ENCODE data around the gene TRIL.

TRIL gene

DNA sequence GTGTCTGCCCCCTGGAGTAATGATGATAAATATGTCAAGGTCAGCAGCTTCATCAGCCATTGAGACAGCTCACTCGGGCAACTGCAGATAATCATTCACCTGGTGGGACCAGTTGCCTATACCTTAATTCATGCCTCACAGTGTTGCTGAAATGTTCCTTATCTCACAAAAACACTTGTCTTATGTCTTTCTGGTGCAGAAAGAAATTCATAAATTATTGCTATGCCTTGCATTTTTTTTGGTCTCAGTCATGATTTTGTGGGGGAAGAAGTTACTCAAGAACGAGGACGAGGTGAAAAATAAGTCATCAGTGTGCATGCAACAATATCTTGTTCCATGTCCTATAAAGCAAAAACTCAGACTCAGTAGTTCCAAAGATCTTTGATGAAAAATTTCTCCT is 16.0 kb downstream of the TRIL start:
- H3K27ac Mint-ChIP-seq: no peak overlapping the region
- no peak overlapping the region for H3K4me3 Mint-ChIP-seq
- peaks cover 9% of the 10 kb centered on the region for H3K27me3 Mint-ChIP-seq (ENCODE audit: low read depth, poor library complexity)
- peaks cover 15% of the 10 kb centered on the region for H3K9me3 Mint-ChIP-seq
- DNase-seq: no peak
- H3K36me3 Mint-ChIP-seq (ENCODE audit: low read depth): peaks cover 6% of the 10 kb centered on the region
- TF ChIP-seq, protein P1, sequence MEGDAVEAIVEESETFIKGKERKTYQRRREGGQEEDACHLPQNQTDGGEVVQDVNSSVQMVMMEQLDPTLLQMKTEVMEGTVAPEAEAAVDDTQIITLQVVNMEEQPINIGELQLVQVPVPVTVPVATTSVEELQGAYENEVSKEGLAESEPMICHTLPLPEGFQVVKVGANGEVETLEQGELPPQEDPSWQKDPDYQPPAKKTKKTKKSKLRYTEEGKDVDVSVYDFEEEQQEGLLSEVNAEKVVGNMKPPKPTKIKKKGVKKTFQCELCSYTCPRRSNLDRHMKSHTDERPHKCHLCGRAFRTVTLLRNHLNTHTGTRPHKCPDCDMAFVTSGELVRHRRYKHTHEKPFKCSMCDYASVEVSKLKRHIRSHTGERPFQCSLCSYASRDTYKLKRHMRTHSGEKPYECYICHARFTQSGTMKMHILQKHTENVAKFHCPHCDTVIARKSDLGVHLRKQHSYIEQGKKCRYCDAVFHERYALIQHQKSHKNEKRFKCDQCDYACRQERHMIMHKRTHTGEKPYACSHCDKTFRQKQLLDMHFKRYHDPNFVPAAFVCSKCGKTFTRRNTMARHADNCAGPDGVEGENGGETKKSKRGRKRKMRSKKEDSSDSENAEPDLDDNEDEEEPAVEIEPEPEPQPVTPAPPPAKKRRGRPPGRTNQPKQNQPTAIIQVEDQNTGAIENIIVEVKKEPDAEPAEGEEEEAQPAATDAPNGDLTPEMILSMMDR (IDR thresholded peaks at IDR 0.05): no peak
- H3K4me1 Mint-ChIP-seq: peaks cover 69% of the 10 kb centered on the region

DNA sequence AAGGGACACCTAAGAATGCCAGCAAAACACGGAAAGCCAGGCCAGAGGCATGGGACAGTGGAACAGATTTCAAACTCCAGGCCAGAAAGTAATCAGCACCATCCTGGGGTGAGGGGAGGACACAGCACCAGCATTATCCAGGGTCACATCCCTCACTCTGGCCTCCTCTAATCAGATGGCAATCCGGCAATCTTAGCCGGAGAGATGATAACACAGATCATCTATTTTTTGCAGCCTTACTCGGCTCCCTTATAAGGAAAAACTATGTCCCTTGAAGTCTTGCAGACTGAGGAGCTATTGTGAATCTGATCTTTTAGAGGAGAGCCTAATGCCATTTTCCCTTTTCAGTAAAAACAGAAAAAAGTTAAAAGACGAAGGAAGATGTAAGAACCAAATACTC is 16.5 kb downstream of the TRIL start:
- H3K27me3 Mint-ChIP-seq (ENCODE audit: low read depth, poor library complexity): peaks cover 9% of the 10 kb centered on the region
- H3K27ac Mint-ChIP-seq: peak overlapping the region; percentile 31
- H3K36me3 Mint-ChIP-seq (ENCODE audit: low read depth): peaks cover 3% of the 10 kb centered on the region
- TF ChIP-seq, protein P1 (IDR thresholded peaks at IDR 0.05): no peak
- peaks cover 10% of the 10 kb centered on the region for H3K9me3 Mint-ChIP-seq
- peak overlapping the region; percentile 0 for H3K4me3 Mint-ChIP-seq
- H3K4me1 Mint-ChIP-seq: peaks cover 71% of the 10 kb centered on the region
- no peak for DNase-seq

DNA sequence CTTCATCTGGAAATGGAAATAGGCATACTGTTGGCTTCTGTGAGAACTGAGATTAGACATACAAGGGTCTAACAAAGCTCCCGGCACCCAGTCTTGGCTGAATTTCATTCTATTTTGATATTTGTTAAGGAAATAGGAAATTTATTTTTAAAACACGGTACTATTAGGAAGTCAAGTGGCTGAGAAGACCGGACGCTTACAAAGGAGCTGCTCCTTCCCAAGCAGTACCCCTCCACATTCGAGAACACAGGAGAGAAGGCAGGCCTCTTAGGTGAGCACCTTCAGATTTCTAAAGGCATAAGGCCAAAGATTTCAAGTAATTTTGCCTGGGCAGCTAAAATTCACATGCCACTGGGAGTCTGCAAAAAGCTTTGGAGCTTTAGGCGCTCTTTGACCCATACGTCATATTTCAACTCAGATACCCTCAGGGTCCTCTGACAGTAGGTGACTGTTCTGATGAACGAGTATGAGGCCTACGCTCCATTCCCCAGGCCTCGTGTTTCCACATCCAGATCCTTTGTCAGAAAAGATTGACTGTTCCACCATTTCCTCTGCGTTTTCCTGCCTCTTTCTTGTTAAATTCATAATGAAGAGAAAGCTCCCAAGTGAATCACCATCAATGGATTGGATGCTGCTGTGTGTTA is 17.3 kb downstream of the TRIL start:
- no peaks in the 10 kb centered on the region for H3K36me3 Mint-ChIP-seq (ENCODE audit: low read depth)
- peak overlapping the region; percentile 33 for H3K27ac Mint-ChIP-seq
- peaks cover 9% of the 10 kb centered on the region for H3K27me3 Mint-ChIP-seq (ENCODE audit: low read depth, poor library complexity)
- no peak overlapping the region for H3K4me3 Mint-ChIP-seq
- DNase-seq: no peak
- H3K9me3 Mint-ChIP-seq: peaks cover 4% of the 10 kb centered on the region
- TF ChIP-seq, protein P1 (IDR thresholded peaks at IDR 0.05): no peak
- H3K4me1 Mint-ChIP-seq: peaks cover 74% of the 10 kb centered on the region

DNA sequence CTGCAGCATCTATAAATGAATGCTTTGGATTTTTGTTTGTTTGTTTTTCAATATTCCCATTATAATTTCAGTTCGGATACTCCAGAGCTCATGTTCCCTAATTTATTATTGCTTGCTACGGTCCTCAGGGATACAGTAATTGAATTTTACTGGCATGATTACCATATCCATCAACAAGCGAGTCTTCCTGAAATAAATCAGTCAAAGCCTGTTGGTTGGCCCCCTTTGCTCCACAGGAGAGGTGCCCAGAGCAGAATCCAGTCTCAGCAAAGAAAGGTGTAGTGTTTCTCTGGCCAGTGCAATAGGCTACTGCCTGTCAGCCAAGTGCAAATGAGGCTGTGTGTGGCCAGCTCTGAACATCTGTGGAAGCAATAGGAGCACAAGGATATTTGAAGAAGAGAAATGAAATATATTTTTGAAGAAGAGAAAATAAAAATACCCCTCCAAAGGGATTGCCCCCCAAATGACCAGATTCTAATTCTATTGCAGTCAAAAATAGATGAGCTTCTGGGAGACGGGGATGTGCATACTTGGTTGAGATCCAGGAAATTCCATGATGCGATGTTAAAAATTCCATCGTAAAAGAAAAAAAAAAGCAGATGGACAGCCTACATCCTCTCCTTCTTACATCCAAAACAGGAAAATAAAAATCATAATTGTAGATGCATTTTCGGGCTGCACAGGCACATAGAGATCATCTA is 18.1 kb downstream of the TRIL start:
- DNase-seq: peak; percentile 38
- TF ChIP-seq, protein P1 (IDR thresholded peaks at IDR 0.05): no peak
- no peaks in the 10 kb centered on the region for H3K9me3 Mint-ChIP-seq
- H3K4me1 Mint-ChIP-seq: peaks cover 83% of the 10 kb centered on the region
- peak overlapping the region; percentile 52 for H3K4me3 Mint-ChIP-seq
- peaks cover 11% of the 10 kb centered on the region for H3K27me3 Mint-ChIP-seq (ENCODE audit: low read depth, poor library complexity)
- peak overlapping the region; percentile 38 for H3K27ac Mint-ChIP-seq
- H3K36me3 Mint-ChIP-seq (ENCODE audit: low read depth): no peaks in the 10 kb centered on the region

DNA sequence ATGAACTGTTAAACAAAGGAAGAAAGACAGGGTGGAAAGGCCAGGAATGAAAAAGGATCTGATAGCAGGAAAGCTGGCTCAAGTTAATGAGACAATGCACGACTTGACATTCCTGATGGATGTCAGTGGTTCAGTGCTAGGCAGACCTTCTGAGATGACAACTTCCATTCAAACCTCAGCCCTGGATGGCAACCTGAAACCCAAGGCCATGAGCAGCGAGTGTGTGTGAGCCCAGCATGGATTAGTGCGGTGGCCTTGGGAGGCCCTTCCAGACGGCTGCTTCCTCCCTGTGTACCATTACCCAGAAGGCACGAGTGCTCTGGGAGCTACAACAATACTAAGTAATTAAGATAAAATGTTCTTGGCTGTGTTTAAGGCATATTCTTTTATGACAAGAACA is 18.8 kb downstream of the TRIL start:
- Mint-ChIP-seq H3K27me3 (ENCODE audit: low read depth, poor library complexity) (peaks cover 13% of the 10 kb centered on the region), H3K4me1 (peaks cover 83% of the 10 kb centered on the region), H3K9me3 (peaks cover 3% of the 10 kb centered on the region), H3K36me3 (ENCODE audit: low read depth) (no peaks in the 10 kb centered on the region), H3K27ac (no peak overlapping the region), H3K4me3 (no peak overlapping the region)
- peak; percentile 38 for DNase-seq
- TF ChIP-seq, protein P1 (IDR thresholded peaks at IDR 0.05): no peak

DNA sequence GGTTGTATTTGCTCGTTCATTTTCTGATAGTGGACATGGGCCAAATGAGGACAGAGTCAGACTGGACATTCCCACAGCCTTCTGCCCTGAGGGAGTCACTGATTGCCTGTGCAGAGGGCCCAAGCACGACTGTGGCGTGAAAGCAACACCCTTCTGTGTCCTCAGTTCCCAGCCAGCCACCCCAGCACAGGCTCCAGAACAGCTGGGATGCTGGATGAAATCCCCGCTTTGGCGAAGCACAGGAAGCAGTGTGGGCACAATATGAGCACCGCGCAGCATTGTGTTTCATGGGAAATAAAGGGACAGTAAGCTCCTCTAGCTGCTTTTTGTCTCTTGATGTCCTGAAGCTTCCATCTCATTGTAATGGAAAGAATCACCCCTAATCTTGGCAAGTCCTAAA is 20.5 kb downstream of the TRIL start:
- TF ChIP-seq, protein P1 (IDR thresholded peaks at IDR 0.05): no peak
- Mint-ChIP-seq H3K4me3 (no peak overlapping the region), H3K27me3 (ENCODE audit: low read depth, poor library complexity) (peaks cover 13% of the 10 kb centered on the region), H3K27ac (no peak overlapping the region), H3K4me1 (peaks cover 85% of the 10 kb centered on the region), H3K9me3 (peaks cover 6% of the 10 kb centered on the region), H3K36me3 (ENCODE audit: low read depth) (no peaks in the 10 kb centered on the region)
- no peak for DNase-seq

Measured in nephron progenitor cell (in vitro differentiated cells).